NCI-H345 treated with DMSO at 0.1 percent for 48 hours (cell line): ENCODE results near the gene CDK12.

Experiments used
- DNase-seq: peaks from one replicate; lab custom pipeline; 2025; ENCODE audit not compliant: unreplicated experiment; lab: John Stamatoyannopoulos, UW

Gene CDK12

GRCh38 chr17:39548494-39549225, 87.4 kb downstream of the CDK12 start:
- DNase-seq: no peak

GRCh38 chr17:39549747-39550573, 88.7 kb downstream of the CDK12 start:
- no peak for DNase-seq

- no peak for DNase-seq
These were observed 90.6 kb downstream of the CDK12 start for GRCh38 chr17:39551879-39552278.

GRCh38 chr17:39553341-39553945, 92.2 kb downstream of the CDK12 start:
- DNase-seq: no peak

- no peak for DNase-seq
These were observed 94.1 kb downstream of the CDK12 start for GRCh38 chr17:39555368-39555767.

GRCh38 chr17:39556423-39556822, 95.1 kb downstream of the CDK12 start:
- no peak for DNase-seq

GRCh38 chr17:39562395-39562794, 101.1 kb downstream of the CDK12 start:
- DNase-seq: no peak

- DNase-seq: no peak
These were observed 101.7 kb downstream of the CDK12 start for GRCh38 chr17:39562976-39563375.

GRCh38 chr17:39563476-39563875, 102.2 kb downstream of the CDK12 start:
- no peak for DNase-seq

GRCh38 chr17:39564211-39564848, 103.0 kb downstream of the CDK12 start:
- DNase-seq: no peak

- no peak for DNase-seq
These were observed 105.0 kb downstream of the CDK12 start for GRCh38 chr17:39566094-39566850.

- no peak for DNase-seq
These were observed 107.4 kb downstream of the CDK12 start for GRCh38 chr17:39568702-39569101.

GRCh38 chr17:39569126-39569525, 107.8 kb downstream of the CDK12 start:
- DNase-seq: no peak

GRCh38 chr17:39572121-39572520, 110.8 kb downstream of the CDK12 start:
- no peak for DNase-seq

GRCh38 chr17:39573447-39574298, 112.4 kb downstream of the CDK12 start:
- peak; percentile 31 for DNase-seq

GRCh38 chr17:39576187-39576586, 114.9 kb downstream of the CDK12 start:
- no peak for DNase-seq

GRCh38 chr17:39578272-39578671, 117.0 kb downstream of the CDK12 start:
- no peak for DNase-seq

GRCh38 chr17:39579318-39580081, 118.2 kb downstream of the CDK12 start:
- no peak for DNase-seq

- no peak for DNase-seq
These were observed 118.8 kb downstream of the CDK12 start for GRCh38 chr17:39580082-39580468.
